Activated B cell treated with CpG ODN at 0.5 μM for 24 hours (primary cell): ENCODE results near the gene TSHZ2. TPM values are rescaled to one million over a fixed set of nuclear protein-coding genes. Genes with fewer than 3 reads are reported as not detected.
"Not testable (repeated sequence)": the region's sequence is repeated elsewhere in the genome, so short reads cannot be mapped to it uniquely, and the experiment has no call there.

ENCODE experiments used
- ATAC-seq: fragments of 200-7000 bp; cut with Tn5 transposase; one replicate; pipeline ENCODE4 v1.10.0; 2021; ENCODE audit warnings: low read depth, mild to moderate bottlenecking, moderate library complexity
- CTCF ChIA-PET: fragments of 350-600 bp; sonication (Branson Sonifier 250); formaldehyde crosslinking; loops from one replicate; lab custom pipeline; 2021; ENCODE audit warnings: antibody characterized with exemption; lab: Charles Lee
- POLR2A ChIA-PET: fragments of 350-600 bp; sonication (Branson Sonifier 250); formaldehyde crosslinking; loops from one replicate; lab custom pipeline; 2021; ENCODE audit warnings: antibody characterized with exemption; lab: Charles Lee
- DNase-seq: peaks from one replicate; pipeline ENCODE4 v3.0.0; 2022
- H3K27ac Mint-ChIP-seq: one replicate; pipeline ENCODE4 v1.8.0; 2020; ENCODE audit warnings: mixed read lengths
- H3K27me3 Mint-ChIP-seq: one replicate; pipeline ENCODE4 v1.8.0; 2021; ENCODE audit warnings: mixed read lengths
- H3K36me3 Mint-ChIP-seq: one replicate; pipeline ENCODE4 v1.8.0; 2021; ENCODE audit warnings: low read depth, mixed read lengths
- H3K4me1 Mint-ChIP-seq: one replicate; pipeline ENCODE4 v1.8.0; 2021; ENCODE audit warnings: mixed read lengths
- H3K4me3 Mint-ChIP-seq: one replicate; pipeline ENCODE4 v1.8.0; 2020; ENCODE audit warnings: mild to moderate bottlenecking, mixed read lengths
- H3K9me3 Mint-ChIP-seq: one replicate; pipeline ENCODE4 v1.8.0; 2020; ENCODE audit warnings: mixed read lengths
- CTCF ChIP-seq: fragments of 200-600 bp; IDR thresholded peaks from one replicate; pipeline ENCODE4 v1.8.0; 2022; ENCODE audit warnings: antibody characterized with exemption, mild to moderate bottlenecking
- intact Hi-C: fragments of 100-400 bp; cut with micrococcal nuclease; formaldehyde crosslinking; loops from one replicate; pipeline ENCODE4 v1.15.1; 2024
- total RNA-seq: library from RNA; stranded (reverse); gene quantifications from 2 replicates; pipeline ENCODE4 v1.2.3, GENCODE V29; 2022

TSHZ2 gene
- total RNA-seq, 1 donor from 2014 or later: 1.7 TPM

- no peak for ATAC-seq
- TF ChIP-seq CTCF: no peak
- DNase-seq: no peak
- Mint-ChIP-seq H3K4me1 (no peaks in the 10 kb centered on the region), H3K27me3 (peaks cover 2% of the 10 kb centered on the region), H3K36me3 (no peaks in the 10 kb centered on the region), H3K4me3 (no peak overlapping the region), H3K9me3 (no peaks in the 10 kb centered on the region), H3K27ac (no peak overlapping the region)
- ChIA-PET POLR2A (no interaction called here), CTCF (no interaction called here)
- intact Hi-C loops: no loop called here
These were observed 549.9 kb downstream of the TSHZ2 start for GRCh38 chr20:53522026-53522425.

- ATAC-seq: no peak
- ChIA-PET POLR2A (no interaction called here), CTCF (no interaction called here)
These were observed 550.5 kb downstream of the TSHZ2 start for GRCh38 chr20:53522696-53523095.

GRCh38 chr20:53523615-53524014, 551.5 kb downstream of the TSHZ2 start:
- H3K4me3 Mint-ChIP-seq, ATAC-seq, POLR2A ChIA-PET, H3K27ac Mint-ChIP-seq, H3K4me1 Mint-ChIP-seq, H3K27me3 Mint-ChIP-seq, DNase-seq, CTCF ChIA-PET, H3K9me3 Mint-ChIP-seq, intact Hi-C loops, H3K36me3 Mint-ChIP-seq: not testable (repeated sequence)

More at GRCh38 chr20:53522696-53523095, 550.5 kb downstream of the TSHZ2 start:
- TF ChIP-seq CTCF: no peak
- H3K4me3 Mint-ChIP-seq: no peak overlapping the region
- peaks cover 2% of the 10 kb centered on the region for H3K27me3 Mint-ChIP-seq
- intact Hi-C loops: no loop called here
- no peaks in the 10 kb centered on the region for H3K4me1 Mint-ChIP-seq
- no peaks in the 10 kb centered on the region for H3K36me3 Mint-ChIP-seq
- DNase-seq: no peak
- no peak overlapping the region for H3K27ac Mint-ChIP-seq
- H3K9me3 Mint-ChIP-seq: no peaks in the 10 kb centered on the region

GRCh38 chr20:53524589-53525312, 552.6 kb downstream of the TSHZ2 start:
- DNase-seq (no peak), ATAC-seq (no peak)
- no peak for TF ChIP-seq CTCF
- ChIA-PET CTCF (no interaction called here), POLR2A (interaction anchor here (0.7 kb wide), 1 partner anchor 425 kb away, joined by 3 read pairs; no protein-coding TSS in a partner anchor)
- intact Hi-C loops: no loop called here
- no peak overlapping the region for H3K4me3 Mint-ChIP-seq
- H3K36me3 Mint-ChIP-seq: no peaks in the 10 kb centered on the region
- peaks cover under 1% of the 10 kb centered on the region for H3K27me3 Mint-ChIP-seq
- no peak overlapping the region for H3K27ac Mint-ChIP-seq
- H3K4me1 Mint-ChIP-seq: no peaks in the 10 kb centered on the region
- no peaks in the 10 kb centered on the region for H3K9me3 Mint-ChIP-seq

- H3K4me3 Mint-ChIP-seq: no peak overlapping the region
- ChIA-PET CTCF (no interaction called here), POLR2A (no interaction called here)
- TF ChIP-seq CTCF: no peak
- intact Hi-C loops: no loop called here
- H3K27me3 Mint-ChIP-seq: no peaks in the 10 kb centered on the region
- no peak for DNase-seq
- no peaks in the 10 kb centered on the region for H3K36me3 Mint-ChIP-seq
- H3K4me1 Mint-ChIP-seq: peaks cover 6% of the 10 kb centered on the region
- peaks cover 2% of the 10 kb centered on the region for H3K9me3 Mint-ChIP-seq
- H3K27ac Mint-ChIP-seq: no peak overlapping the region
- ATAC-seq: no peak
These were observed 555.0 kb downstream of the TSHZ2 start for GRCh38 chr20:53527196-53527595.

GRCh38 chr20:53529658-53530057, 557.5 kb downstream of the TSHZ2 start:
- Mint-ChIP-seq H3K27ac (no peak overlapping the region), H3K27me3 (no peaks in the 10 kb centered on the region), H3K4me1 (peaks cover 18% of the 10 kb centered on the region), H3K4me3 (no peak overlapping the region), H3K9me3 (peaks cover 2% of the 10 kb centered on the region), H3K36me3 (no peaks in the 10 kb centered on the region)
- intact Hi-C loops: no loop called here
- no peak for ATAC-seq
- POLR2A ChIA-PET: no interaction called here
- no peak for TF ChIP-seq CTCF
- no peak for DNase-seq
- CTCF ChIA-PET: no interaction called here
